Ovary (tissue), 3 donors: Measurements from ENCODE around the gene EXT2.

ENCODE experiments used
- CTCF ChIP-seq, 3 donors: fragments of 450-650 bp in 2 of 3; fragments of 200-600 bp in 1 of 3; IDR thresholded peaks; one replicate each; pipeline versions ENCODE4 v1.5.1 to v1.8.0; 2016 to 2022; ENCODE audit warnings: antibody characterized with exemption in 3 of 3, mild to moderate bottlenecking in 1 of 3
- EP300 ChIP-seq: sonication (generic); formaldehyde crosslinking; IDR thresholded peaks from one replicate; pipeline ENCODE4 v1.6.1; 2017; ENCODE audit warnings: antibody characterized with exemption
- POLR2A ChIP-seq: fragments of 450-650 bp; IDR thresholded peaks from one replicate; pipeline ENCODE4 v1.6.1; 2017; ENCODE audit warnings: antibody characterized with exemption, mild to moderate bottlenecking, moderate library complexity
- donor health status: DM: no; HTN: no; CAD: no.

GRCh38 chr11:44267750-44268613 is 172.5 kb downstream of the EXT2 start:
- TF ChIP-seq CTCF (IDR thresholded peaks at IDR 0.05) (no peak), POLR2A (no peak), EP300 (no peak)
